ENCODE data around the gene LGI1. TPM values are rescaled to one million over a fixed set of nuclear protein-coding genes. Genes with fewer than 3 reads are reported as not detected.

The LGI1 gene
- total and polyA plus RNA-seq, 9 of the 15 experiments (the other 6 are each of a cell fraction or from before 2014, with no cell fraction given), result not detected

DNA sequence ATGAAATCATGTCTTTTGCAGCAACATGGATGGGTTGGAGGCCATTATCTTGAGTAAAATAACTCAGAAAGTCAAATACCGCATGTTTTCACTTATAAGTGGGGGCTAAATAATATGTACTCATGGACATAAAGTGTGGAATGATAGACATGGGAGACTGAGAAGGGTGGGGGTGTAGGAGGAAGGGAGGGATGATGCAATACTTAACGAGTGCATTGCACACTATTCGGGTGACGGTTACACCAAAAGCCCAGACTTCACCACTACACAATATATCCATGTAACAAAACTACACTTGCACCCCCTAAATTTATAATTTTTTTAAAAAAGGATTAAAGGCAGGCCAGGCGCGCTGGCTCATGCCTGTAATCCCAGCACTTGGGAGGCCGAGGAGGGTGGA, 13.6 kb downstream of the LGI1 start (continued):
- TF ChIP-seq PTBP1 (IDR thresholded peaks at IDR 0.05; ENCODE audit: low read depth, low read length), result no peak
- TF ChIP-seq, protein P1, sequence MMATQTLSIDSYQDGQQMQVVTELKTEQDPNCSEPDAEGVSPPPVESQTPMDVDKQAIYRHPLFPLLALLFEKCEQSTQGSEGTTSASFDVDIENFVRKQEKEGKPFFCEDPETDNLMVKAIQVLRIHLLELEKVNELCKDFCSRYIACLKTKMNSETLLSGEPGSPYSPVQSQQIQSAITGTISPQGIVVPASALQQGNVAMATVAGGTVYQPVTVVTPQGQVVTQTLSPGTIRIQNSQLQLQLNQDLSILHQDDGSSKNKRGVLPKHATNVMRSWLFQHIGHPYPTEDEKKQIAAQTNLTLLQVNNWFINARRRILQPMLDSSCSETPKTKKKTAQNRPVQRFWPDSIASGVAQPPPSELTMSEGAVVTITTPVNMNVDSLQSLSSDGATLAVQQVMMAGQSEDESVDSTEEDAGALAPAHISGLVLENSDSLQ (IDR thresholded peaks at IDR 0.05), result peak; percentile 35; the same call in 1 of the 2 replicates

DNA sequence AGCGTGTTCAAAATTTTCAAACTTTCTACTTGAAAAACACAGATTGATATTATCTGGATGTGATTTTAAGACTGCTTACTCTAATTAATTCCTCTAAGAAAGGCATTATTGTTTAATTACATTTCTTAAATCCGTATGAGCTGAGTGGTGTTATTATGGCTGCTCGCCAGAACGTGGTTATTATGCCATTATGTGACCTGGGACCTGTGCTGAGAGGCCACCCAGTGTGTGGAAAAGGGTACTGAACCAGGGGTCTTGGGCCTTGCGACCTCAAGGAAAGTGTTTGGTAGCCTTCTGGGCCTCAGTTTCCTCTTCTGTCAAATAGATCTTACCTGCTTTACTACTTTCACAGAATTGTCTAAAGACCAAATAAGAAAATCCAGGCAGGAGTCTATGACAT, 15.4 kb downstream of the LGI1 start:
- Histone ChIP-seq H3K36me3 (ENCODE audit: control insufficient read depth, insufficient read depth, low read length) (no peaks in the 10 kb centered on the region), H3K9me1 (ENCODE audit: control insufficient read depth, insufficient read depth, low read length) (no peaks in the 10 kb centered on the region), H3K9ac (ENCODE audit: insufficient read depth in 1 of 2, low read depth in 2 of 2, low read length in 2 of 2) (no peak overlapping the region), H3K27ac (ENCODE audit: extremely low read depth, low read depth, low read length) (no peak overlapping the region), H3K79me2 (ENCODE audit: control insufficient read depth, insufficient read depth, low read length) (no peaks in the 10 kb centered on the region), H2AFZ (ENCODE audit: low read depth, low read length) (no peak overlapping the region), H3K4me2 (ENCODE audit: insufficient read depth, low read length) (no peak overlapping the region), H3K4me3 (no peak overlapping the region), H3K4me1 (replicated peaks in 1 of 2; ENCODE audit: control insufficient read depth in 2 of 2, insufficient read depth in 2 of 2, low read length in 2 of 2) (no peaks in the 10 kb centered on the region), H4K20me1 (replicated peaks; ENCODE audit: control insufficient read depth, insufficient read depth, low read length) (no peaks in the 10 kb centered on the region), H3K9me3 (replicated peaks; ENCODE audit: control insufficient read depth, insufficient read depth, low read depth, low read length) (no peaks in the 10 kb centered on the region), H3K27me3 (ENCODE audit: control insufficient read depth in 2 of 2, insufficient read depth in 2 of 2, low read length in 2 of 2) (no peaks in the 10 kb centered on the region; a peak in 1 of 5 replicates)
- in situ Hi-C loops (cut with MboI), result no loop called here
- intact Hi-C loops (cut with micrococcal nuclease), result no loop called here
- FAIRE-seq (no peak), DNase-seq (ENCODE audit: extremely low read depth in 1 of 4, low spot score in 3 of 4) (peak in 3 of 4 experiments; percentile 7 to 9 (median 9)), ATAC-seq (no peak)
- no TSS peak for BruUV-seq (replicated peaks)
- WGBS (ENCODE audit: insufficient coverage, low coverage, missing lambda C conversion rate), result 0% methylated on average over 5 of the region's 5 CpGs
- ChIA-PET CTCF (ENCODE audit: low intra/inter-chr PET ratio) (interaction anchor here (0.7 kb wide), 1 partner anchor 1698 kb away, joined by 4 read pairs; no protein-coding TSS in a partner anchor), POLR2A (no interaction called here)
- no peak for TF ChIP-seq L3MBTL2 (IDR thresholded peaks at IDR 0.05)
- TF ChIP-seq ZSCAN32 (CRISPR knock-in tag; IDR thresholded peaks at IDR 0.05), result no peak
- TF ChIP-seq XRCC4 (IDR thresholded peaks at IDR 0.05; ENCODE audit: extremely low read depth, insufficient read depth, insufficient read length), result no peak

Measured in K562 (cell line).